Measurements from ENCODE around the gene GTF2H2.
"Not testable (repeated sequence)": the region's sequence is repeated elsewhere in the genome, so short reads cannot be mapped to it uniquely, and the experiment has no call there.

GTF2H2 gene

DNA sequence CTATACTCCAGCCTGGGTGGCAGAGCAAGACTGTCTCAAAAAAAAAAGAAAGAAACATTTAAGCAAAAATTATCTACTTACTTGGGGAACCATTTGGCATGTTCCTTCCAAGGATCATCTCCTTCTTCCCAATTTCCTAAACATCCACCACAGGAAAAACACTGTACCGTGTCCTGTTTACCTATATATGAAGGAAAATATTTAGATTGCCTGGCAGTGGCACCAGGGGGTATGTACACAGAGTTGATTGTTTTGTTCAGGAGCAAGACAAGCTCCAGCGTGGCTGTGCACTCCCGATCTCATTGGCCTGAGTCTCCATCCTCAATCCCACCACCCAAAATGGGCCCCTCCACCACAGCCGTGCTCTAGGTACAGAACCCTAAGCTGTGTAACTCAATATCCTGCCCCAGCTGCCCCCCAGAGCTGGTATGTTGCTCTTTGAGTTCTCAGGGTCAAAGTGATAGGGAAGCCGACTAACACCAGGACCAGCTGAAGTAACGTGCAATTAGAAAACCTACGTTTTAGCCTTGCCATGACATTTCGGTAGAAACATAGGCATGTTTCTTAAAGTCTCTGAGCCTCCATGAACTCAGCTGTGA is 56.2 kb downstream of the GTF2H2 start:
- no peak for DNase-seq

DNA sequence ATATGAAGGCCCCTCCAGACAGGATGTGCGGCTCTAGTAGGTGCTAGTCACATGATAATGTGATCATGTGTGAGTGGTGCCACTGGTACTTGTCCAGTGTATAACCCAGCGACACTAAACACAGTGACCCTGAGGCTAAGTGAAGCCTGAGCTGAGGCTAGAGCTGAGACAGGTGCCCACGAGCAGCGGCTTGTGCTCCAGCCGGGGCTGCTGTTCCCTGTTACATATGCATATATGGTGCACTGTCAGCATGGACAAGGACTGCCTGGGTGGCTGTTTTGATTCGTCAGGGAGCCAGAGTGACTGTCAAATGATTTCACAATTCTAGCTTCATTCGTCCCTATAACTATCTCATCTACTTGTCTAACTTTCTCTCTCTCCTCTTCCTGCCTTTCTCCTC is 60.5 kb downstream of the GTF2H2 start:
- DNase-seq: not testable (repeated sequence)
